GM21367 (cell line): Measurements from ENCODE around the gene P2RX1.

Experiments used
- ATAC-seq: cut with Tn5 transposase; IDR thresholded peaks from one replicate; pipeline ENCODE4 v1.9.1; 2021; ENCODE audit not compliant: unreplicated experiment

Gene P2RX1

GRCh38 chr17:3925684-3926485 is 9.6 kb upstream of the P2RX1 start:
- ATAC-seq = no peak

- ATAC-seq = no peak
These were observed 8.5 kb upstream of the P2RX1 start for GRCh38 chr17:3924512-3925350.

- ATAC-seq = no peak
These were observed 7.4 kb upstream of the P2RX1 start for GRCh38 chr17:3923466-3924190.

- no peak for ATAC-seq
These were observed 6.5 kb upstream of the P2RX1 start for GRCh38 chr17:3922765-3923164.

GRCh38 chr17:3921502-3922319 is 5.4 kb upstream of the P2RX1 start:
- ATAC-seq = no peak

GRCh38 chr17:3921006-3921405 is 4.7 kb upstream of the P2RX1 start:
- no peak for ATAC-seq

- no peak for ATAC-seq
These were observed 2.9 kb upstream of the P2RX1 start for GRCh38 chr17:3919123-3919624.

- no peak for ATAC-seq
These were observed 2.3 kb upstream of the P2RX1 start for GRCh38 chr17:3918372-3919122.

GRCh38 chr17:3917391-3917931 is 1.2 kb upstream of the P2RX1 start:
- no peak for ATAC-seq

GRCh38 chr17:3916825-3917224 is 560 bp upstream of the P2RX1 start:
- ATAC-seq = no peak

- no peak for ATAC-seq
These were observed 677 bp downstream of the P2RX1 start for GRCh38 chr17:3915581-3915994.

- no peak for ATAC-seq
These were observed 2.0 kb downstream of the P2RX1 start for GRCh38 chr17:3914312-3914670.

- ATAC-seq = no peak
These were observed 2.5 kb downstream of the P2RX1 start for GRCh38 chr17:3913531-3914311.

- no peak for ATAC-seq
These were observed 3.4 kb downstream of the P2RX1 start for GRCh38 chr17:3912827-3913226.

- ATAC-seq = peak; percentile 57
These were observed 4.8 kb downstream of the P2RX1 start for GRCh38 chr17:3911271-3912053.

- no peak for ATAC-seq
These were observed 5.6 kb downstream of the P2RX1 start for GRCh38 chr17:3910420-3911270.

GRCh38 chr17:3909257-3909656 is 7.0 kb downstream of the P2RX1 start:
- no peak for ATAC-seq
